Activated T-helper 17 cell treated with anti-CD3 and anti-CD28 coated beads, Interleukin-2, amount 50 U/mL, for 72 hours (primary cell): ENCODE data around the gene LCE7A. TPM values are rescaled to one million over a fixed set of nuclear protein-coding genes. Genes with fewer than 3 reads are reported as not detected.

ENCODE experiments used
- ATAC-seq: fragments of 150-1000 bp; cut with Tn5 transposase; replicated peaks from 2 replicates; pipeline ENCODE4 v1.10.0; 2021; ENCODE audit warnings: mild to moderate bottlenecking, moderate library complexity
- H3K27ac Mint-ChIP-seq: one replicate; pipeline ENCODE4 v1.8.0; 2022; ENCODE audit warnings: mixed read lengths
- H3K27me3 Mint-ChIP-seq: one replicate; pipeline ENCODE4 v1.8.0; 2022; ENCODE audit warnings: mixed read lengths
- H3K36me3 Mint-ChIP-seq: one replicate; pipeline ENCODE4 v1.8.0; 2022; ENCODE audit warnings: low read depth, mild to moderate bottlenecking, mixed read lengths
- H3K4me1 Mint-ChIP-seq: one replicate; pipeline ENCODE4 v1.8.0; 2022; ENCODE audit warnings: mixed read lengths
- H3K4me3 Mint-ChIP-seq: one replicate; pipeline ENCODE4 v1.8.0; 2022; ENCODE audit warnings: mild to moderate bottlenecking, mixed read lengths
- H3K9me3 Mint-ChIP-seq: one replicate; pipeline ENCODE4 v1.8.0; 2022; ENCODE audit warnings: mixed read lengths
- total RNA-seq, 2 donors: library from RNA; stranded (reverse); gene quantifications; one replicate each; pipeline ENCODE4 v1.2.3, GENCODE V29; 2022

Gene LCE7A
- total RNA-seq, 2 donors from 2014 or later, result not detected

GRCh38 chr1:152869808-152870419, 10.1 kb downstream of the LCE7A start:
- Mint-ChIP-seq H3K36me3 (no peaks in the 10 kb centered on the region), H3K27ac (no peak overlapping the region), H3K9me3 (no peaks in the 10 kb centered on the region), H3K27me3 (peaks cover 5% of the 10 kb centered on the region), H3K4me3 (no peak overlapping the region), H3K4me1 (no peaks in the 10 kb centered on the region)
- no peak for ATAC-seq

DNA sequence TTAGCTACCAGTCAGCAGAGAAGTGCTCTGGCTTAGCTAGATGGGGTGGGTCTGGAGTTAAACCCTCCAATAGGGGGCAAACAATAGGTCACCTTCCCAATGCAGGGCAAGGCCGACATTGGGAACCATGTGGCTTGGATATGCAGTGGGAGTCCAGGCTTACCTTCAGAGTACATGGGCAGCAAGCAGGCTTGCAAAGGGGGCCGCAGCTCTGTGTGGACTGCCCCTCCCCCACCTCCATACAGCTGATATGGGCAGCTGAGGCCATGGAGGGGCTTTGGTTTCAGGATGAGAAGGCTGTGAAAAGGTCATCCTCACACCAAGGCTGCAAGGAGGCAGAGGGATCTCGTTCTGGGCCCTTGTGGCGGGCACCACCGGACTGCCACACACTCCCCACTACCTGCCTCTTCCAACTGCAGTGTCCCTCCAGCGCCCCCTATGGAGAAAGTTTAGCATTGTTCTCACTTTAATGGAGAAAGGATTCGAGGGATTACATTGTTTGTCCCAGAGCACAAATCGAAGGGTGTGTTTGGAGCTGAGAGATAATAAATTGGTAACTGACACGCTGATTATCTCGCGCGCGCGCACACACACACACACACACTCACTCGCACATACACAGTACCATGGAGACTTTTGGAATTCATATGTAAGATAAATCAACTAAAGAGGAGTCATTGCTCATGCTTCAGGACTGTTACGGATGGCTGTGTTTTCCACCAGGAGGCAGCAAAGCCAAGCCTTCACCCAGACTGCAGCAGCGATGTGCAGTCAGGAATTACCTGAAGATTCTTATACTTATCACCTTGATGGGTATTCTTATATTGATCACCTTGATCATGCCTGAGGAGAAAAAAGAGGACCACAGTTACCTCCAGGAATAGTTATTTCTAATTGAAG, 11.3 kb downstream of the LCE7A start:
- ATAC-seq, result no peak
- no peak overlapping the region for H3K4me3 Mint-ChIP-seq
- no peaks in the 10 kb centered on the region for H3K4me1 Mint-ChIP-seq
- H3K36me3 Mint-ChIP-seq, result no peaks in the 10 kb centered on the region
- no peak overlapping the region for H3K27ac Mint-ChIP-seq
- peaks cover 10% of the 10 kb centered on the region for H3K27me3 Mint-ChIP-seq
- H3K9me3 Mint-ChIP-seq, result no peaks in the 10 kb centered on the region

DNA sequence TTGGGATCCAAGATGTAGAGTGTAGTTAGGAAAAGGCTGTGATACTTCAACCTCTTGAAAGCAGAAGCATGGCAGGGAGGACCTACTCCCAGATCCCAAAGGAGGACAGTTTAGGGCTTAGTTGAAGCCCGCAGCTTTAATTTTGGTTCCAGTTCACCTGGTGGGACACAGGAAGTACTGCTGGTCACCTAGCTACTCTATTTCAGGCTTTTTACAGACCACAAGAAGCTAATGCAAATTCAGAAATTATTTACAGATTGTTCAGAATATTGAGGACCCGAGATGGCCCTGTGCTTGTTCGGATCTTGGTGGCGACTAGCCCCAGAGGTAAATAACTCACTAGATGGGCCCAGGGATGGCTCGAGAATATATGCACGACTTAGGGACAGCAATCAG, 11.9 kb downstream of the LCE7A start:
- Mint-ChIP-seq H3K9me3 (no peaks in the 10 kb centered on the region), H3K36me3 (no peaks in the 10 kb centered on the region), H3K27ac (no peak overlapping the region), H3K4me3 (no peak overlapping the region), H3K4me1 (no peaks in the 10 kb centered on the region), H3K27me3 (peaks cover 10% of the 10 kb centered on the region)
- ATAC-seq, result no peak

DNA sequence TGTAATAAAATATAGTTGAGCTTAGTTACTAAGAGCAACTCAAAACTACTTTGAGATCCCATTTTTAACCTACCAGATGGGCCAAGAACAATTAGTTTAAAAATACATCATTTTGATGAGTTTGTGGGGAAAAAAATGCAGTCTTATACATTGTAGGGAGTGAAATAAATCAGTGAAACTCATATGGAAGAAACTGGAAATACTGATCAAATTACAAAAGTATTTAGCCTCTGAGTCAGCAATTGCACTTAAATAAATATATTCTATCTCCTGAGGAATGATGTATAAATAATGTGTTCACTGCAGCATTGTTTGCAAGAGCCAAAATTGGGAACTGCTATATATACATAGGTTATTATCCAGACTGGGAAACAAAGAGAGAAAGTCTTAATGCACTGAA, 13.7 kb downstream of the LCE7A start:
- Mint-ChIP-seq H3K9me3 (no peaks in the 10 kb centered on the region), H3K27me3 (peaks cover 15% of the 10 kb centered on the region), H3K4me1 (no peaks in the 10 kb centered on the region), H3K36me3 (no peaks in the 10 kb centered on the region), H3K4me3 (no peak overlapping the region), H3K27ac (no peak overlapping the region)
- no peak for ATAC-seq

GRCh38 chr1:152876827-152877226, 17.0 kb downstream of the LCE7A start:
- Mint-ChIP-seq H3K36me3 (no peaks in the 10 kb centered on the region), H3K9me3 (no peaks in the 10 kb centered on the region), H3K4me1 (peaks cover 10% of the 10 kb centered on the region), H3K4me3 (no peak overlapping the region), H3K27me3 (peaks cover 9% of the 10 kb centered on the region), H3K27ac (no peak overlapping the region)
- ATAC-seq, result no peak

GRCh38 chr1:152878042-152878441, 18.2 kb downstream of the LCE7A start, which contains the start of gene SMCP:
Gene SMCP, plus strand, starts transcription at chr1:152878322. Its CDS starts 6,101 bp downstream, at chr1:152884423.
- H3K9me3 Mint-ChIP-seq, result no peaks in the 10 kb centered on the region
- H3K4me3 Mint-ChIP-seq, result no peak within 1 kb of the TSS
- H3K27me3 Mint-ChIP-seq, result peaks cover 9% of the 10 kb centered on the region
- H3K36me3 Mint-ChIP-seq, result no peaks in the 10 kb centered on the region
- H3K27ac Mint-ChIP-seq, result no peak within 1 kb of the TSS
- peaks cover 10% of the 10 kb centered on the region for H3K4me1 Mint-ChIP-seq
- no peak for ATAC-seq

DNA sequence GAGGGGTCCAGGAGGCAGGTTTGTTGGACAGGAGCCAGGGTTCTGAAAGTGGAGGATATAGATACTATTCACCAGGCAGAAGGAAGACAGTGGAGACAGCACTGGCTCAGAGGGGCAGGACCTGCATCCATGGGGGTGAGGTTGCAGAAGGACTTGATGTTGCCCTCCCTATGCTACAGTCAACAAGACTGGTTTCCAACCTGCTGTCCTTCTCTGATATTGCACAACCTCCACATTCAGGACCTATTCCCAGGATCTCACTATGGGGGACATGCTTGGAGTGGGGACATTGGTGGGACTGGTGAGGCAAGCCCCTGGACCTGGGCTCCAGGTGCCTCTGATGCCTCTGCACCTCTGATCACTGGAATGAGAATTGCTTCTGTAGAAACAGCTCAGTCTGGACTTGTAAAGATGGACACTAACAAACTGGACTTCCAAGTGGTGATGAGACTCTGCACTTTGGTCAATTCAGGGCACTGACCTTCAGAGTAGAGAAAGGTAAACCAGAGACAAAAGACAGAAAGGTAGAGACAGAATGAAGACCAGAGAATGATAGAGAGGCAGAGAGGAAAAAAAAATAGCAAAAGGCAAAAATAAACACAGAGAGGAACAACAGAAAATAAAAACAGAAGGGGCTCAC, 19.9 kb downstream of the LCE7A start:
- Mint-ChIP-seq H3K4me3 (no peak overlapping the region), H3K27ac (no peak overlapping the region), H3K36me3 (no peaks in the 10 kb centered on the region), H3K4me1 (peaks cover 10% of the 10 kb centered on the region), H3K27me3 (peaks cover 13% of the 10 kb centered on the region), H3K9me3 (no peaks in the 10 kb centered on the region)
- no peak for ATAC-seq

- Mint-ChIP-seq H3K4me3 (no peak overlapping the region), H3K36me3 (no peaks in the 10 kb centered on the region), H3K9me3 (no peaks in the 10 kb centered on the region), H3K27me3 (peaks cover 13% of the 10 kb centered on the region), H3K4me1 (peaks cover 10% of the 10 kb centered on the region), H3K27ac (peak overlapping the region; percentile 47)
- no peak for ATAC-seq
Measured at GRCh38 chr1:152880316-152880715, 20.5 kb downstream of the LCE7A start.

DNA sequence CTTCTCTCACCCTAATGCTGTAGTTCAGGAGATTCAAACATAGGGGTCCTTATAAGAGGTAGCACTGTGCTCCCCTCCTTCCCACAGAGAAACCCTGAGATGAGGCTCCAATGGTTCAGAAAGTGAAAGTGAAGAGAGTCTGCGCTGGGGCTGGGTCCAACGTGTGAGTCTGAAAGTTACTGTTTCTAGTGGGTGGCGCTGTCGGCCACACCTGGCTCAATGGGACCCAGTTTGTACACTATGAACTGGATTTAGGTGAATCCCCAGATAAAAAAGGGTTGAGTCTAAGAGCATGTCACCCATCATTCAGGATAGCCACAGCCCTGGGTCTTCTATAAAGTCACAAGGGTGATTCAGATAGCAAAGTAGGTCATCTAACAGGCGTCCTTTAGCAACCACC, 21.1 kb downstream of the LCE7A start:
- H3K27ac Mint-ChIP-seq, result no peak overlapping the region
- H3K4me1 Mint-ChIP-seq, result peaks cover 10% of the 10 kb centered on the region
- H3K4me3 Mint-ChIP-seq, result no peak overlapping the region
- peak; percentile 45 for ATAC-seq
- no peaks in the 10 kb centered on the region for H3K36me3 Mint-ChIP-seq
- no peaks in the 10 kb centered on the region for H3K9me3 Mint-ChIP-seq
- peaks cover 8% of the 10 kb centered on the region for H3K27me3 Mint-ChIP-seq

- no peak for ATAC-seq
- H3K27ac Mint-ChIP-seq, result no peak overlapping the region
- no peaks in the 10 kb centered on the region for H3K36me3 Mint-ChIP-seq
- H3K27me3 Mint-ChIP-seq, result peaks cover 7% of the 10 kb centered on the region
- H3K4me3 Mint-ChIP-seq, result no peak overlapping the region
- H3K9me3 Mint-ChIP-seq, result no peaks in the 10 kb centered on the region
- peaks cover 10% of the 10 kb centered on the region for H3K4me1 Mint-ChIP-seq
Measured at GRCh38 chr1:152884085-152884484, 24.3 kb downstream of the LCE7A start.

- Mint-ChIP-seq H3K9me3 (no peaks in the 10 kb centered on the region), H3K27ac (no peak overlapping the region), H3K27me3 (peaks cover 8% of the 10 kb centered on the region), H3K4me1 (peaks cover 10% of the 10 kb centered on the region), H3K36me3 (no peaks in the 10 kb centered on the region), H3K4me3 (no peak overlapping the region)
- no peak for ATAC-seq
Measured at GRCh38 chr1:152884506-152884905, 24.7 kb downstream of the LCE7A start.

DNA sequence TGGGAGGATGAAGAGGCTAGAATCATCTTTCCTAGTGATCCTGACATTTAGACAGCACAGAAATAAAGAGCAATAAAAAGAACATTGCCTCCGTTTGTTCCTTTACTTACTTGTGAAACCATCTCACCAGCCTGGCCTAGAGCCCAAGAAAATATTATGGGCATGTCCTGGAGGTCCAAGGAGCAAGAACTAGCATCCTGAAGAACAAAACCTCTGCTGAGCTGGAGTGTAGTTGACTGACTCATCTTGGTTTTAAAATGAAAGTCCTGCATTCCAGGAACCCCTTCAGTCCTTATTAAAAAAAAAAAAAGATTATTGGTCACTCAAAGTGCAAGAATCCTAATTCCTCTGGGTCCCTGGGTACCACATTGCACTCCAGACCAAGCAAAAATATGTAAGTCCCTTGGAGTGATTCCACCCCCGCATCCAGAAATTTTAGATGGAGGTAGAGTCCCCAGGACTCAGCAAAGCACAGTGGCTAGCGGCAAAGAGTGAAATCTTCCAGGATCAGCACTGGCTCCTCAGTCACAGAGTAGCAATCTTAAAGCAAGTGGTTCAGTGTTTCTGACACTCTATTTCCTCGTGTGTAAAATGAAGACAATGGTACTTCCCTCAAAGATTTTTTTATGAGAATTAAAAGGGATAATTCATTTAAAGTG, 25.3 kb downstream of the LCE7A start:
- H3K27ac Mint-ChIP-seq, result no peak overlapping the region
- no peaks in the 10 kb centered on the region for H3K36me3 Mint-ChIP-seq
- ATAC-seq, result no peak
- peaks cover 14% of the 10 kb centered on the region for H3K27me3 Mint-ChIP-seq
- no peak overlapping the region for H3K4me3 Mint-ChIP-seq
- H3K9me3 Mint-ChIP-seq, result peaks cover 4% of the 10 kb centered on the region
- peaks cover 5% of the 10 kb centered on the region for H3K4me1 Mint-ChIP-seq

- no peak overlapping the region for H3K4me3 Mint-ChIP-seq
- H3K27me3 Mint-ChIP-seq, result peaks cover 21% of the 10 kb centered on the region
- H3K36me3 Mint-ChIP-seq, result no peaks in the 10 kb centered on the region
- H3K4me1 Mint-ChIP-seq, result no peaks in the 10 kb centered on the region
- ATAC-seq, result no peak
- H3K27ac Mint-ChIP-seq, result no peak overlapping the region
- H3K9me3 Mint-ChIP-seq, result peaks cover 4% of the 10 kb centered on the region
Measured at GRCh38 chr1:152886085-152886484, 26.3 kb downstream of the LCE7A start.

DNA sequence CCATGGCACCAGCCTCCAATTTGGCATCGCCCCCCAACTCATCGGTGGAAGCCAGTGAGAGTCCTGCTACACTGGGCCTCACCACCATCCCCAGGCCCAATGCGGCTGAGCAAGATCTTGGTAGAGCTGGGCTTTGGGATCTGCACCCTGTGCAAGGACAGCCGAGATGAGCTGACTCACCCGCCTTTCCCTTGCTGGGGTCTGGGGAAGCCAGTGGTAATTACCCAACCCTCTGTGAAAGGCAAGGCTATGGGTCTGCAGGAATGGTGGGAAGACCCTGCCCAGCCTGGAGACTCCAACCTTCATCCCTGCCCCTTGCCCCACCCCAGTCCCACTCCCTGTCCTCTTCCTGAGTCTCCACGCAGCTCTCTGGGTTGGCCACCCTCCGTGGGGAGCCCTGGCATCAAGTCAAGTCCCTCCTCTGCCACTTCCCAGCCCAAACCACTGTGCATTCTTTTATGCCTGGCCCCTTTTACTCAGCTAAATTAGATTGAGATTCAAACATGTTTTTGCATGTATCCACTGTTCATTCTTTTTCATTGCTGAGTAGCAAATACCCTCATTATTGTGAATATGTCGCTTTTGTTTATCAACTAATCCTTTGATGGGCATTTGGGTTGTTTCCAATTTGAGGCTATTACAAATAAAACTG, 27.1 kb downstream of the LCE7A start:
- no peak for ATAC-seq
- Mint-ChIP-seq H3K27me3 (peaks cover 25% of the 10 kb centered on the region), H3K9me3 (peaks cover 4% of the 10 kb centered on the region), H3K36me3 (no peaks in the 10 kb centered on the region), H3K27ac (no peak overlapping the region), H3K4me1 (no peaks in the 10 kb centered on the region), H3K4me3 (no peak overlapping the region)
